ENCODE results near the gene CFAP74. TPM values are rescaled to one million over a fixed set of nuclear protein-coding genes. Genes with fewer than 3 reads are reported as not detected.

The CFAP74 gene
- total RNA-seq, 6 experiments from 2014 or later: 0.16 to 3.5 (median 0.32) TPM; not detected in 1

- no peaks in the 10 kb centered on the region for H3K27me3 ChIP-seq
- no peak for TF ChIP-seq CTCF (IDR thresholded peaks at IDR 0.05)
- no peak for TF ChIP-seq POLR2A (IDR thresholded peaks at IDR 0.05)
- no peaks in the 10 kb centered on the region for H3K36me3 ChIP-seq
- peaks cover 0 to 14% (median 6%) of the 10 kb centered on the region in 4 donors for H3K4me1 ChIP-seq
- no peak overlapping the region for H3K27ac ChIP-seq
- H3K9me3 ChIP-seq: no peaks in the 10 kb centered on the region
- H3K4me3 ChIP-seq: no peak overlapping the region
- 70% methylated on average over 4 of the region's 26 CpGs for WGBS (ENCODE audit: insufficient coverage, low coverage, low lambda C conversion rate, missing lambda C conversion rate)
- intact Hi-C loops (cut with DNase I): no loop called here
- ATAC-seq (no peak), DNase-seq (no peak)
These were observed 77.2 kb downstream of the CFAP74 start for GRCh38 chr1:1926346-1926811.

GRCh38 chr1:1925437-1926345 is 77.9 kb downstream of the CFAP74 start:
- Histone ChIP-seq H3K4me3 (no peak overlapping the region), H3K9me3 (no peaks in the 10 kb centered on the region), H3K27ac (no peak overlapping the region), H3K4me1 (peaks cover 0 to 14% (median 6%) of the 10 kb centered on the region in 4 donors), H3K36me3 (no peaks in the 10 kb centered on the region), H3K27me3 (no peaks in the 10 kb centered on the region)
- no peak for ATAC-seq
- intact Hi-C loops (cut with DNase I): no loop called here
- WGBS (ENCODE audit: insufficient coverage, low coverage, low lambda C conversion rate, missing lambda C conversion rate): 100% methylated on average over 1 of the region's 27 CpGs
- no peak for DNase-seq
- no peak for TF ChIP-seq CTCF (IDR thresholded peaks at IDR 0.05)
- TF ChIP-seq POLR2A (IDR thresholded peaks at IDR 0.05): no peak

DNA sequence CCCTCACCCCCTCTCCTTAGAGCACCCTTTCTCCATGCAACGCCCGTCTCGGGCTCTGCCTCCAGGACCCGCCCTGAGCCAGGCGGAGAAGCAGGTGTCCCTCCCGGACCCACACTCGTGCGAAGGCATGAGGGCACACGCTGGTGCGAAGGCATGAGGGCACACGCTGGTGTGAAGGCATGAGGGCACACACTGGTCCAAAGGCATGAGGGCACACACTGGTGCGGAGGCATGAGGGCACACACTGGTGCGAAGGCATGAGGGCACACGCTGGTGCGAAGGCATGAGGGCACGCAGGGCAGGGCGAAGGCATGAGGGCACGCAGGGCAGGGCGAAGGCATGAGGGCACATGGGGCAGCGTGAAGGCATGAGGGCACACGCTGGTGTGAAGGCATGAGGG is 78.7 kb downstream of the CFAP74 start:
- DNase-seq: no peak
- WGBS (ENCODE audit: insufficient coverage, low coverage, low lambda C conversion rate, missing lambda C conversion rate): 94% methylated on average over 13 of the region's 21 CpGs
- no peak for TF ChIP-seq CTCF (IDR thresholded peaks at IDR 0.05)
- TF ChIP-seq POLR2A (IDR thresholded peaks at IDR 0.05): no peak

GRCh38 chr1:1924386-1924785 is 79.2 kb downstream of the CFAP74 start:
- Histone ChIP-seq H3K4me1 (peaks cover 0 to 14% (median 6%) of the 10 kb centered on the region in 4 donors), H3K36me3 (no peaks in the 10 kb centered on the region), H3K4me3 (no peak overlapping the region), H3K27ac (no peak overlapping the region), H3K27me3 (no peaks in the 10 kb centered on the region), H3K9me3 (no peaks in the 10 kb centered on the region)
- WGBS (ENCODE audit: insufficient coverage, low coverage, low lambda C conversion rate, missing lambda C conversion rate): 57% methylated on average over 11 of the region's 18 CpGs
- ATAC-seq: no peak
- intact Hi-C loops (cut with DNase I): no loop called here
- no peak for TF ChIP-seq CTCF (IDR thresholded peaks at IDR 0.05)
- TF ChIP-seq POLR2A (IDR thresholded peaks at IDR 0.05): no peak
- DNase-seq: peak in 1 of 3 donors; percentile 47

More for the DNA sequence above, 78.7 kb downstream of the CFAP74 start:
- Histone ChIP-seq H3K9me3 (no peaks in the 10 kb centered on the region), H3K4me1 (peaks cover 0 to 14% (median 6%) of the 10 kb centered on the region in 4 donors), H3K36me3 (no peaks in the 10 kb centered on the region), H3K27ac (no peak overlapping the region), H3K27me3 (no peaks in the 10 kb centered on the region), H3K4me3 (no peak overlapping the region)
- intact Hi-C loops (cut with DNase I): no loop called here
- ATAC-seq: no peak
